K562 (cell line): Measurements from ENCODE around the gene ZNF513. TPM values are rescaled to one million over a fixed set of nuclear protein-coding genes. Genes with fewer than 3 reads are reported as not detected.

Source experiments
- E4F1 ChIP-seq: fragments of 250-450 bp; sonication (Bioruptor Pico); IDR thresholded peaks from 2 replicates; pipeline ENCODE4 v1.5.0; 2021; ENCODE audit warnings: mild to moderate bottlenecking, borderline replicate concordance
- EP400 ChIP-seq: fragments of 450-650 bp; IDR thresholded peaks from 2 replicates; pipeline ENCODE4 v1.6.1; 2017; ENCODE audit warnings: antibody characterized with exemption, mild to moderate bottlenecking, moderate library complexity
- FOSL1 ChIP-seq: fragments of 200-800 bp; sonication (Bioruptor generic); conservative IDR thresholded peaks from 2 replicates; pipeline ENCODE4 v1.6.1; 2016; ENCODE audit warnings: missing genetic modification characterization, missing compliant biosample characterization
- ILF3 ChIP-seq: fragments of 450-650 bp; IDR thresholded peaks from 2 replicates; pipeline ENCODE4 v1.6.1; 2018; ENCODE audit warnings: antibody characterized with exemption, mild to moderate bottlenecking, moderate library complexity, borderline replicate concordance
- KLF16 ChIP-seq: IDR thresholded peaks from 2 replicates; pipeline ENCODE4 v1.6.1; 2016; ENCODE audit warnings: antibody characterized with exemption
- MBD2 ChIP-seq: sonication (generic); IDR thresholded peaks from 2 replicates; pipeline ENCODE4 v1.6.1; 2016; ENCODE audit warnings: low read depth, borderline replicate concordance
- MGA ChIP-seq: fragments of 450-650 bp; IDR thresholded peaks from 2 replicates; pipeline ENCODE4 v1.6.1; 2016; ENCODE audit warnings: mild to moderate bottlenecking, moderate library complexity
- NFRKB ChIP-seq: fragments of 450-650 bp; IDR thresholded peaks from 2 replicates; pipeline ENCODE4 v1.6.1; 2016; ENCODE audit warnings: low read depth
- RAD21 ChIP-seq, 2 experiments: fragments of 250-450 bp in 1 of 2; fragments of 450-650 bp in 1 of 2; sonication (Bioruptor Pico) in 1 of 2; formaldehyde crosslinking in 1 of 2; IDR thresholded peaks in 1 of 2; conservative IDR thresholded peaks in 1 of 2; 2 replicates each; pipeline versions ENCODE4 v1.4.0 to v1.8.0; 2020 to 2022; ENCODE audit warnings: mild to moderate bottlenecking in 2 of 2, moderate library complexity in 1 of 2
- TCF7L2 ChIP-seq: fragments of 150-350 bp; IDR thresholded peaks from 2 replicates; pipeline ENCODE4 v1.6.1; 2016; ENCODE audit warnings: low read depth, mild to moderate bottlenecking, low read length, moderate library complexity
- ZBTB43 ChIP-seq: sonication (generic); formaldehyde crosslinking; IDR thresholded peaks from 2 replicates; pipeline ENCODE4 v1.8.0; 2023; ENCODE audit warnings: mild to moderate bottlenecking, missing genetic modification reagents
- polyA plus RNA-seq, 8 experiments: library from polyadenylated mRNA; depleted of rRNA in 4 of 8; stranded (reverse) in 5 of 8; unstranded in 3 of 8; fragments of >200 nt; fragmentation: Nextera tagmentation in 2 of 8; fragmentation: Illumina TruSeq in 1 of 8; extraction: Ambion mirVana in 2 of 8; extraction: Trizol in 1 of 8; gene quantifications; 2 replicates each; pipeline versions ENCODE4 v1.2.1 to v1.2.3, GENCODE V29; 2011 to 2014; ENCODE audit warnings: inconsistent platforms in 1 of 8, missing spikeins in 1 of 8
- total RNA-seq, 7 experiments: library from RNA; depleted of rRNA in 6 of 7; stranded (reverse); fragments of >200 nt in 6 of 7; fragmentation: Illumina TruSeq in 2 of 7; extraction: Trizol in 2 of 7; gene quantifications; 2 replicates each; pipeline versions ENCODE4 v1.2.1 to v1.2.3, GENCODE V29; 2011 to 2021; ENCODE audit warnings: low replicate concordance in 1 of 7

The ZNF513 gene
- total and polyA plus RNA-seq, 9 of the 15 experiments (the other 6 are each of a cell fraction or from before 2014, with no cell fraction given), result 0.04 to 13.6 (median 4.4) TPM

- TF ChIP-seq KLF16, result peak; percentile 77
- TF ChIP-seq ILF3, result 0 out of 2 replicates have a peak, but pooled peaks have one; percentile 50
- peak; percentile 47 for TF ChIP-seq FOSL1
- TF ChIP-seq MGA, result peak; percentile 89
- TF ChIP-seq E4F1 (CRISPR knock-in tag), result peak; percentile 65; the same call in 1 of the 2 replicates
- peak; percentile 84 for TF ChIP-seq TCF7L2
- no peak for TF ChIP-seq NFRKB
- peak; percentile 89 for TF ChIP-seq EP400
- TF ChIP-seq ZBTB43 (CRISPR knock-in tag), result 0 out of 2 replicates have a peak, but pooled peaks have one; percentile 44
- TF ChIP-seq MBD2, result peak; percentile 91
- no peak for TF ChIP-seq RAD21 (CRISPR knock-in tag; conservative IDR thresholded peaks at IDR 0.05 in 1 of 2, IDR thresholded peaks at IDR 0.05 in 1 of 2)
Observed at GRCh38 chr2:27380626-27381545, at the start of gene ZNF513 (continued).
